ENCODE results near the gene PRR19.

The PRR19 gene

DNA sequence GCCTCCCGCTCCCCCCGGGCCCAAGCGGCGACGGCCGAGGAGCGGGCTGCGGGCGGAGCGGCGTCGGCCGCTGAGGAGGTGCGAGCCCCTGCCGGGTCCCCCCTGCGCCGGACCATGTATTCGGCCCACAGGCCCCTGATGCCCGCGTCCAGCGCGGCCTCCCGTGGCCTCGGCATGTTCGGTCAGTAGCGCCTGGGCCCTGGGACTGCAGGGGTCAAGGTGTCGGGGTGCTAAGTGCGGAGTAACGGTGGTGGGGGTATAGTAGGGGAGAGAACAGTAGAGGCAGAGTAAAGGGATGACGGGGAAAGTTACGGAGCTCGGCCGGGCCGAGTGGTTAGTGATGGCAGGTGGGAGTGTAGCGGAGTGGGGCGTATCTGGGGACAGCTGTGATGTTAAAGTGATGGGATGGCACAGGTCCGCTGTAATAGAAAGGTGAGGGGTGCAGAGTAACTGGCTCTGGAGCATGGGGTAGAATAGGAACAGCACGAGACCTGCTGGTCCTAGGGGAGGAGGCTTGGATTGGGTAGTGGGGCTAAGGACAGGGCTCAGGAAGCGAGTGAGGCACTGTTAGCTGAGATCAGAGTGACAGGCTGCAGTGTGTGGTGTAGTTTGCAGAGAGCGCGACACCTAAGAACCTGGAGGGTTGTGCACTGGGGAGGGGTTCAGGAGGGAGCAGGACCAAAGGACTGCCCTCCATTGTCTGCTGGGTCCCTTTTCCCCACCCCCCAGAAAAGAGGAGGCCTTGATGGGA is 17.2 kb upstream of the PRR19 start:
- DNase-seq: no peak

DNA sequence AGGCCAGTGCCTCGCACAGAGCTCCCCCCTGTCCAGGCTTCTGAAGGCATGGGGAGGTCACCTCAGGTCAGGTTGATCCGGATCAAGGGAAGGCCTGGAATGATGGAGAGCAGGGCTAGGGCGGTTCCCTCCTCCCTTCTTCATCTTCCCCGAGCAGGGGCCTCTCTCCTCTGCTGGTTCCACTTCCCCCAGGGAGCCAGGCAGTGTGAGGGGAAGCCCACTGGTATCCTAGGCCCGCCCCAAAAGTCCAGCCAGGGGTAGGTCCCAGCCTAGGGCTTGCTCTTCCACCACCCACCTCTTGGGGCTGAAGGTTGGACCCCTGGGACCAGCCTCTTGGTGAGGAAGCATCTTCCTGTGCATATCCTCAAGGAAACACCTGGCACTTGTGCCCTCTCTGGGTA is 16.4 kb upstream of the PRR19 start:
- no peak for DNase-seq

DNA sequence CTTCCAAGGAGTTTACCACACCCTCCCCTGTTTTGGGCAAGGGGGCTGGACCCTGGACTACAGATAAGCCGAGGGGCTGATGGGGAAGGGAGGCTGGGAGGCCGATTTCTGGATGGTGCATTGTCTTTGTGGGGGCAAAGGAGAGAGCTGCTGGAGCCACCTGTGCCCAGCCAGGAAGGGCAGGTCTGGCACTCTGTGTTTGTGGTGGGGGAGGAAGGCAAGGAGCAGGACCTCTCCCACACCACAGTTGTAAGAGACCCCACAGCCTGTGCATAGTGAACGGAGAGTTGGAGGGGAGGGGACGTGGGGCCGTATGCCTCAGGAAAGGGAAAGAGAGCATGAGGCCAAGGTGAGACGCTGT is 16.0 kb upstream of the PRR19 start:
- no peak for DNase-seq

DNA sequence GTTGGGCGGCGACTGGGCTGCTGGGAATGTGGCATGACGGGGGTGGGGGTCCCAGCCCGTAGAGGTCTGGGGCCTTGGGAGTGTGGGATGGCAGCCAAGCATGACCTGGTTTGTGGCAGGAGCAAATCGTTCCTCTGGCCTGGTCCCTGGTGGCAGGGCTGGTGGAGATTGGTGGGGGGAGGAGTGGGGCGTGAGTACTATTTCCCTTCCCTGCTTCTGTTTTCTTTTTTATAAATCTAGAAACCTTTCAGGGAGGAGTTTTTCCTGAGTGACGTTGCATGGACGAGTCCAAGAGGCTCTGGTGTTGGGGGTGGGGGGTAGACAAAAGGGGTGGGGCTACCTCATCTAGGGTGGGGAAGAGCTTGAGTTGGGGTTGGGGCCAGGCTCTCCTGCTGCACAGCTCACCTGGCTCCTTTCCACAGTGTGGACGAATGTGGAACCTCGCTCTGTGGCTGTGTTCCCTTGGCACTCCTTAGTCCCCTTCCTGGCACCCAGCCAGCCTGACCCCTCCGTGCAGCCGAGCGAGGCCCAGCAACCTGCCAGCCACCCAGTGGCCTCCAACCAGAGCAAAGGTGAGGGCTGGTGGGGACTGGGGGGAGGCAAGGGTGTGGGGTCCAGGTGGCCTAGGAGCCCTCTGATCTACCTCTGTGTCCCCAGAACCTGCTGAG is 15.4 kb upstream of the PRR19 start:
- DNase-seq: no peak

DNA sequence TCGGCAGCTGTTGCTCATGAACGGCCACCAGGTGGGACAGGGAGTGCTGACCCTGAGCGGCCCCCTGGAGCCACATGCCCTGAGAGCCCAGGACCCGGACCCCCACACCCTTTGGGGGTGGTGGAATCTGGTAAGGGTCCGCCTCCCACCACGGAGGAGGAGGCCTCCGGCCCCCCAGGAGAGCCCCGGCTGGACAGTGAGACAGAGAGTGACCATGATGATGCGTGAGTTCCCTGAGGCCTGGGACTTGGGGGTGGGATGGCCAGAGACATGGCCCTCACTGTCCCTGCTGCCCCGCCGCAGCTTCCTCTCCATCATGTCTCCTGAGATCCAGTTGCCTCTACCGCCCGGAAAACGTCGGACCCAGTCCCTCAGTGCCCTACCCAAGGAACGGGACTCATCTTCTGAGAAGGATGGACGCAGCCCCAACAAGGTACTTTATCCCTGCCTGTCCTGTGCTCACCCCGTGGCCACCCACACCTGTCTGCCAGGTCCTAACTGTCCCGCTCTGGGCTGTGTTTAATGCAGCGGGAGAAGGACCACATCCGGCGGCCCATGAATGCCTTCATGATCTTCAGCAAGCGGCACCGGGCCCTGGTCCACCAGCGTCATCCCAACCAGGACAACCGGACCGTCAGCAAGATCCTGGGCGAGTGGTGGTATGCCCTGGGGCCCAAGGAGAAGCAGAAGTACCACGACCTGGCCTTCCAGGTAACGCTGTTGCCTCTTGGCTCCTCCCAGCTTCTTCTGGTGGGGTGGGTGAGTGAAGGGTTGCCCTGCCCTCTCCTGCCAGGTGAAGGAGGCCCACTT is 14.7 kb upstream of the PRR19 start:
- no peak for DNase-seq

DNA sequence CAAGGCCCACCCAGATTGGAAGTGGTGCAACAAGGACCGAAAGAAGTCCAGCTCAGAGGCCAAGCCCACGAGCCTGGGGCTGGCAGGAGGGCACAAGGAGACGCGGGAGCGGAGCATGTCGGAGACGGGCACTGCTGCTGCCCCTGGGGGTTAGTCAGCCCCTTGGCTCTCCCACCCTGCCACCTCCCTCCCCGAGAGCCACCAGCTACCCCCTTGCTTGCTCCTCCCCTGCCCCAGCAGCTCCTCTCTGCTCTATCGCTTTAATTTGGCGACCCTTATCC is 14.2 kb upstream of the PRR19 start:
- no peak for DNase-seq

DNA sequence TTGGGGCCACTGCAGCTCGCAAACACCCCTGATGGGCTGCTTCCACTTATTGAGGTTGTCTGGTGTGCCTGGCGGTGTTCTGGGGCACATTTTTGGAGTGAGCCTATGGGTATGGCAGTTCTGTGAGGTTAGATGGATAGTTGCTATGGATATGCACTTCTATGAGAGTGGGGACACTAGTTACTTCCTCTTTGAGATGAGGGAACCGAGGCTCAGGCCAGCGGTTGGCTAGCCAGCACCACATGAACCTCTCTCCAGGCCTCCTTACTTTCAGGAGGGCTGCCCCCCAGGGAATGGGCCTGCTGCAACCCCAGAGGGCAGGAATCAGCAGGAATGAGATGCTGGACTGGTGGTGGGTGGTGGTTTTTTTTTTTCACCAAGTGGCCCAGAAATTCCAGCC is 13.5 kb upstream of the PRR19 start:
- no peak for DNase-seq

DNA sequence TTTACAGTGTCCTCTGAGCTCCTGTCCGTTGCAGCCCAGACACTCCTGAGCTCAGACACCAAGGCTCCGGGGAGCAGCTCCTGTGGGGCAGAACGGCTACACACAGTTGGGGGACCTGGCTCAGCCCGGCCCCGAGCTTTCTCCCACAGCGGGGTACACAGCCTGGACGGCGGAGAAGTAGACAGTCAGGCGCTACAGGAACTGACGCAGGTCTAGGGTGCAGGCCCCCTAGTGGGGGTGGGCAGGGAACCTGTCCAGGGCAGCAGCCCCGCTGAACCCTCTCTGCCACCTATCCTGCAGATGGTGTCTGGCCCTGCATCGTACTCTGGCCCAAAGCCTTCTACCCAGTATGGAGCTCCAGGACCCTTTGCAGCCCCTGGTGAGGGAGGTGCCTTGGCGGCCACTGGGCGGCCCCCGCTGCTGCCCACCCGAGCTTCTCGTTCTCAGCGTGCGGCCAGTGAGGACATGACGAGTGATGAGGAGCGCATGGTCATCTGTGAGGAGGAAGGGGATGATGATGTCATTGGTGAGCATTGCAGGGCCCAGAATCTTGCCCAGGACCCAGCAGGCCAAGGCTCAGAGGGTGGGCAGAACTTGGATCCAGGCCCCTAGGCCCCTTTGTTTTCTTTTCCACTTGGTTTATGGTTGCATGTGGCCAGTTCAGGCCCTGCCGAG is 12.9 kb upstream of the PRR19 start:
- no peak for DNase-seq

DNA sequence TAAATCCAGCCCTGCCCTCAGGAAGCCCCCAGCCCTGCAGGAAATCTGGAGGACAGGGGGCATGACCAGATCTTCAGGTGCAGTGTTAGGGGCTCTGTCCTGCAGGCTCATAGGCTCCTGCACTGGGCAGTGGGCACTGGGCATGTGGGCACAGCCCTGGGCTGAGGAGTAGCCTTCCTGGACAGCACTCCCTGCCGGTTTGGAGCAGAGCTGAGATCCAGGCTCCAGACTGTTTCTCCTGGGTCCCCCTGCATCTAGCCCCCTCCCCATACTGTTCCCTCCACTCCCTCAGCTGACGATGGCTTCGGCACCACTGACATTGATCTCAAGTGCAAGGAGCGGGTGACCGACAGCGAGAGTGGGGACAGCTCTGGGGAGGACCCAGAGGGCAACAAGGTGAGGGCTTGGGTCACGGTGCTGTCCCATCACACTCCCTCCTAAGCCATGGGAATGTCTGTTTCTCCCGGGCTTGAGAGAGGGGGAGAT is 12.3 kb upstream of the PRR19 start:
- no peak for DNase-seq

DNA sequence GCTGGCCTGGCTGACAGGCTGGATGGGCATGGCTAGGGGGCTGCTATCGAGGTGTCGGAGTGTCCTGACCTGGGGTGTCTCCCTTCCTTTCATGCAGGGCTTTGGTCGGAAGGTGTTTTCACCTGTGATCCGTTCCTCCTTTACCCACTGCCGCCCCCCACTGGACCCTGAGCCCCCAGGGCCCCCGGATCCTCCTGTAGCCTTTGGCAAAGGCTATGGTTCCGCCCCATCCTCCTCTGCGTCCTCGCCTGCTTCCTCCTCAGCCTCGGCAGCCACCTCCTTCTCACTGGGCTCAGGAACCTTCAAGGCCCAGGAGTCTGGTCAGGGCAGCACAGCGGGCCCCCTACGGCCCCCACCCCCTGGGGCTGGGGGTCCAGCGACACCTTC is 11.8 kb upstream of the PRR19 start:
- no peak for DNase-seq

DNA sequence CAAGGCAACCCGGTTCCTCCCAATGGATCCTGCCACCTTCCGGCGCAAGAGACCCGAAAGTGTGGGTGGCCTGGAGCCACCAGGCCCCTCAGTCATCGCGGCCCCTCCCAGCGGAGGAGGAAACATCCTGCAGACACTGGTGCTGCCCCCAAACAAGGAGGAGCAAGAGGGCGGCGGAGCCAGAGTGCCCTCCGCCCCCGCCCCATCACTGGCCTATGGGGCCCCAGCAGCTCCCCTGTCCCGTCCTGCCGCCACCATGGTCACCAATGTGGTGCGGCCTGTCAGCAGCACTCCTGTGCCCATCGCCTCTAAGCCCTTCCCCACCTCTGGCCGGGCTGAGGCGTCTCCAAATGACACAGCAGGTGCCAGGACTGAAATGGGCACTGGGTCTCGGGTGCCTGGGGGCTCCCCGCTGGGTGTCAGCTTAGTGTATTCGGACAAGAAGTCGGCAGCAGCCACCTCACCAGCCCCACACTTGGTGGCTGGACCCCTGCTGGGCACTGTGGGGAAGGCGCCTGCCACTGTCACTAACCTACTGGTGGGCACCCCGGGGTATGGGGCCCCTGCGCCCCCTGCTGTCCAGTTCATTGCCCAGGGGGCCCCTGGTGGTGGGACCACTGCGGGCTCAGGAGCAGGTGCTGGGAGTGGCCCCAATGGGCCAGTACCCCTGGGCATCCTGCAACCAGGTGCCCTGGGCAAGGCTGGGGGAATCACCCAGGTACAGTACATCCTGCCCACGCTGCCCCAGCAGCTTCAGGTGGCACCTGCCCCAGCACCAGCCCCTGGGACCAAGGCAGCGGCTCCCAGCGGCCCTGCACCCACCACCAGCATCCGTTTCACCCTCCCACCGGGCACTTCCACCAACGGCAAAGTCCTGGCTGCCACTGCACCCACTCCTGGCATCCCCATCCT is 11.2 kb upstream of the PRR19 start:
- no peak for DNase-seq

DNA sequence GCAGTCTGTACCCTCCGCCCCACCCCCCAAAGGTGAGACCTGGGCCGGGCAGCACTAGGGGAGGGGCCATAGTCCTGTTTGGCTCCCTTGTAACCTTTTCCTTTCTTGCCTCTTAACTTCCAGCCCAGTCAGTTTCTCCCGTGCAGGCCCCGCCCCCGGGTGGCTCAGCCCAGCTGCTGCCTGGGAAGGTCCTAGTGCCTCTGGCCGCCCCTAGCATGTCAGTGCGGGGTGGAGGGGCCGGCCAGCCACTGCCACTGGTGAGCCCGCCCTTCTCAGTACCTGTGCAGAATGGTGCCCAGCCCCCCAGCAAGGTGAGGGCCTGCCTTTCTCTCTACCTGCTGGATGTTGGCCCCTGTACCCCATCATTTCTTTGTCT is 10.5 kb upstream of the PRR19 start:
- peak; percentile 15 for DNase-seq

DNA sequence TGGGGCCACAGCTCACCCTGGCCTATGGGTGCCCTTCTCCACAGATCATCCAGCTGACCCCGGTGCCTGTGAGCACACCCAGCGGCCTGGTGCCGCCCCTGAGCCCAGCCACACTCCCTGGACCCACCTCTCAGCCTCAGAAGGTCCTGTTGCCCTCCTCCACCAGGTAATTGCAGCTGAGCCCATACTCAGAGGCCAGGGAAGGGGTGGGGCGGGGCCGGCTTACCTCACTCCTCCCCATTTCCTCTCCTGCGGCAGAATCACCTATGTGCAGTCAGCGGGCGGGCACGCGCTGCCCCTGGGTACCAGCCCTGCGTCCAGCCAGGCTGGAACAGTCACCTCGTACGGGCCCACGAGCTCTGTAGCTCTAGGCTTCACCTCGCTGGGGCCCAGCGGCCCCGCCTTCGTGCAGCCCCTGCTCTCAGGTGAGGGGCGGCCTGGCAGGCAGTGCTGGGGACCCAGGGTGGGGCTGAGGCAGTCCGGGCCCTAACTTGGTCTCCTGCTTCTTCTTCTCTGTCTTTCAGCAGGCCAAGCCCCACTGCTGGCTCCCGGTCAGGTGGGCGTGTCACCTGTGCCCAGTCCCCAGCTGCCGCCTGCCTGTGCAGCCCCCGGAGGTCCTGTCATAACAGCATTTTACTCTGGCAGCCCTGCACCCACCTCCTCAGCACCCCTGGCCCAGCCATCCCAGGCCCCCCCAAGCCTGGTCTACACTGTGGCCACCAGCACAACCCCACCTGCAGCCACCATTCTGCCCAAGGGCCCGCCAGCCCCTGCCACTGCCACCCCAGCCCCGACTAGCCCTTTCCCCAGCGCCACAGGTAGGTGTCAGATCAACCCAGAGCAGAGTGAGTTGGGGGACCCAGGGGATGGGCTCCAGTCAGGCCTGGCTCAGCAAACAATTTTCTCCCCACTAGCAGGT is 9.6 kb upstream of the PRR19 start:
- no peak for DNase-seq

DNA sequence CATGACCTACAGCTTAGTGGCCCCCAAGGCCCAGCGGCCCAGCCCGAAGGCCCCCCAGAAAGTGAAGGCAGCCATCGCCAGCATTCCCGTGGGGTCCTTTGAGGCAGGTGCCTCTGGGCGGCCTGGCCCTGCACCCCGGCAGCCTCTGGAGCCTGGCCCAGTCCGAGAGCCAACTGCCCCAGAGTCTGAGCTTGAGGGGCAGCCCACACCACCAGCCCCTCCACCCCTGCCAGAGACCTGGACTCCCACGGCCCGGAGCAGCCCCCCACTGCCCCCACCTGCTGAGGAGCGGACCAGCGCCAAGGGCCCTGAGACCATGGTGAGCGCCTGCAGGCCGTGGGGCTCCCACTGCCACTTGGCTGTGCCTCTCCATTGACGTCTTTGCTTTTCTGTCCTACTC is 9.0 kb upstream of the PRR19 start:
- no peak for DNase-seq

DNA sequence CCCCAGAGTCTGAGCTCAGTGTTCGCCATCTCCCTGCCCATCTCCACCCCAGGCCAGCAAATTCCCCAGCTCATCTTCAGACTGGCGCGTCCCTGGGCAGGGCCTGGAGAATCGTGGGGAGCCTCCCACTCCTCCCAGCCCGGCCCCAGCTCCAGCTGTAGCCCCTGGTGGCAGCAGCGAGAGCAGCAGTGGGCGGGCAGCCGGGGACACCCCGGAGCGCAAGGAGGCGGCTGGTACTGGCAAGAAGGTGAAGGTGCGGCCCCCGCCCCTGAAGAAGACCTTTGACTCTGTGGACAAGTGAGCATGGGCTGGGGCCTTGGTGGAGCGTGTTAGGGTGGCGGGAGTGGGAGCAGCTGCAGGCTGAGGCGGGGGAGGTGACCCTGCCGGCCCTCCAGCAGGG is 8.4 kb upstream of the PRR19 start:
- DNase-seq: no peak

DNA sequence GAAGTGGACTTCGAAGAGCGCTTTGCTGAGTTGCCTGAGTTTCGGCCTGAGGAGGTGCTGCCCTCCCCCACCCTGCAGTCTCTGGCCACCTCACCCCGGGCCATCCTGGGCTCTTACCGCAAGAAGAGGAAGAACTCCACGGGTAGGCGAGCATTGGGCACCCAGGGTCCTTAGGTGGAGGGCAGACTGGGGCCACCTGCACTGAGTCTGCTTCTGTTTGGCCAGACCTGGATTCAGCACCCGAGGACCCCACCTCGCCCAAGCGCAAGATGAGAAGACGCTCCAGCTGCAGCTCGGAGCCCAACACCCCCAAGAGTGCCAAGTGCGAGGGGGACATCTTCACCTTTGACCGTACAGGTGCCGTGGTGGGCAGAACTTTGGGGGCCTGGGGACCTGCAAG is 8.0 kb upstream of the PRR19 start:
- DNase-seq: no peak

DNA sequence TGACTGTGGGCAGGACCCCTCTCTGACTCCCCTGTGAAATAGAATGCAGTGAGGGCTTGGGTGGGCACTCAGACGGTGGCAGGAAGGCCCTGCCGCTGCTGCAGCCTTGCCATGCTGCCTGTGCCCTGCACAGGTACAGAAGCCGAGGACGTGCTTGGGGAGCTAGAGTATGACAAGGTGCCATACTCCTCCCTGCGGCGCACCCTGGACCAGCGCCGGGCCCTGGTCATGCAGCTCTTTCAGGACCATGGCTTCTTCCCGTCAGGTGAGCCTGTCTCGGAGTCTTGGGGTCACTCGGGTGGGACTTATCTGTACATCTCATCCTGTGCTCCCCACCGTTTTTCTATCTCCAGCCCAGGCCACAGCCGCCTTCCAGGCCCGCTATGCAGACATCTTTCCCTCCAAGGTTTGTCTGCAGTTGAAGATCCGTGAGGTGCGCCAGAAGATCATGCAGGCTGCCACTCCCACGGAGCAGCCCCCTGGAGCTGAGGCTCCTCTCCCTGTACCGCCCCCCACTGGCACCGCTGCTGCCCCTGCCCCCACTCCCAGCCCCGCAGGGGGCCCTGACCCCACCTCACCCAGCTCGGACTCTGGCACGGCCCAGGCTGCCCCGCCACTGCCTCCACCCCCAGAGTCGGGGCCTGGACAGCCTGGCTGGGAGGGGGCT is 7.3 kb upstream of the PRR19 start:
- no peak for DNase-seq

DNA sequence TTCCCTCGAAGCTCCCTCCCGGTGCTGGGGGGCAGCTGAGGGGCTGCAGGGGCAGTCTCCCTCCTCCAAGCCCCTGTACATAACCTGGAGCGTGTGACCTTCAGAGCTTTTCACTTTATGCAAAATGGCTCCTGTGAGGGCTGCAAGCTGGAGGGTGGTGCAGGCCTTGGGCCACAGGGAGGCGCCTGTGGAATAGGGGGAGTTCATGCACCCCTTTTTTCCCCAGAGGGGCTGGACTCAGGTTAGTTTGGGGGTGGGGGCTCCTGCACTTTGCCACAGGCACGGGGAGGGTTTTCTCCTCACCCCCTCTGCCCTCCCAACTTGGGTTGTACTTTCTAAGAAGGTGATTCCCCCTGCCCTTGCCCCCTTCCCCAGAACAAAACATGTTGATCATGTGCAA is 6.6 kb upstream of the PRR19 start:
- no peak for DNase-seq

DNA sequence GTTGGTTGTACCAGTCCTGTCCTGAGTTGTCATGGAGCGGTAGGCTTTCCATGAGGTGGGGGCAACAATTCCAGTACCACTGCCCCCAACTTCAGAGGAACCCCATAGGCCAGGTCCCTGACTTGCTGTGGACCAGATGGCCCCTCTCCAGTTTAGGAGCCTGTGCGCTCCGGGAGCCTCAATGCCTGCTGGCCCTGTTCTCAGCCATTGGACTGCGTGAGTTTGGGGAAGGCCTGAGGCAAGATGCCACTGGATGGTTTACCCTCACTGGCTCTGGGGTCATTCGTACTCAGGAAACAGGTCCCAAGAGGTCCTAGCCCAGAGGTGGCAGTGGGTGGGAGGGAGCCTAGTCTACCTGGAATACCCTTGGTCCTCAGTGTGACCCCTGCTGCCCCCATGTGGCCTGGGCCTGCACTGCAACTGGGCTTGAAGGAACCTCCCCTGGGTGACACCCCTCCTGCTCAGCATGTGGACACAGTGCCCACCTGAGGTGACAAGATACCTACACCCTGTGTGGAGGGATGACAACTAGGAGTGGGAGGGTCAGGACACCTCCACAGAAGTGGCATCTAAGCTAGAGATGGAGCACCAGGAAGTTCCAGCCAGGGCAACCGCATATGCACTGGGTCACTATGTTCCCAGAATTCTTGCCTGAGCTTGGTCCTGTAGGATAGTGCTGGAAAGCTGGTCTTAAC is 6.0 kb upstream of the PRR19 start:
- peak; percentile 85 for DNase-seq

DNA sequence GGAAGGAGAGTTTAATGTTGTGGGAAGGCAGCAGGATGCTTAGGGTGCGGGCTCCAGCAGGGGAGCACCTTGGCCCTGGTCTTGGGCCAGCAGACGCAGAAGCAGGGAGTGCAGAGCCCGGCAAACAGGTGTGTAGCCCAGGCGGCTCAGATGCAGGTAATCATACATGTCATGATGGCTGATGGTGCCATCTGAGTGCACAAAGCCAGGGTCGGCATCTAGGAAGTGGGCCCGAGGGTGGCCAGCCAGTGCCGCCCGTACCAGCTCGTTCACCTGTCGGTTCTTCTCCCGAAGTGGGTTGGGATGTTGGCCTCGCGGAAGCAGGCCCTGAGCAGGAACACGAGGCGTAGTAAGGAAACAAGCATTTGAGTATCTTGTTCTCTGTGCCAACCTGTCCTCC is 4.9 kb upstream of the PRR19 start:
- DNase-seq: no peak
